A549 (cell line): ENCODE measurements around the gene HSPB2. TPM values are rescaled to one million over a fixed set of nuclear protein-coding genes. Genes with fewer than 3 reads are reported as not detected.

Source experiments
- ATAC-seq, 2 experiments: fragments of 200-7000 bp in 1 of 2; fragments of >200 bp in 1 of 2; cut with Nextera tagmentation in 1 of 2; cut with Tn5 transposase in 1 of 2; 3 replicates each; pipeline versions ENCODE4 v1.8.0 to v1.9.1; 2018 to 2020; ENCODE audit warnings: mild to moderate bottlenecking in 1 of 2, moderate library complexity in 1 of 2
- CTCF ChIA-PET: fragments of 300-600 bp; sonication (Branson Sonifier 250); formaldehyde crosslinking; extraction: SDS; loops from one replicate; lab custom pipeline; 2021; ENCODE audit warnings: antibody characterized with exemption, inconsistent platforms; lab: Yijun Ruan, JAX
- POLR2A ChIA-PET: fragments of 350-600 bp; formaldehyde crosslinking; extraction: SDS; loops from one replicate; lab custom pipeline; 2021; ENCODE audit warnings: antibody characterized with exemption, inconsistent platforms; lab: Yijun Ruan, JAX
- DNase-seq, 2 experiments: peaks; one replicate each; pipeline versions ENCODE4 v3.0.0 to v3.0.0-alpha.2; 2011 to 2016; ENCODE audit warnings: low read depth in 1 of 2, low spot score in 1 of 2
- FAIRE-seq: peaks from 2 replicates; lab custom pipeline; 2011; peaks lifted over from hg19 to GRCh38; lab: Jason Lieb, UNC
- H3K27ac ChIP-seq, 2 experiments: fragments of >200 bp; sonication (Bioruptor Twin); formaldehyde crosslinking; 3 replicates each; pipeline ENCODE4 v1.5.1; 2016 to 2017
- H3K4me1 ChIP-seq: fragments of >200 bp; sonication (Bioruptor Twin); formaldehyde crosslinking; 3 replicates; pipeline ENCODE4 v1.6.1; 2016
- H3K4me2 ChIP-seq: fragments of >200 bp; sonication (Bioruptor Twin); formaldehyde crosslinking; 3 replicates; pipeline ENCODE4 v1.6.1; 2016
- H3K4me3 ChIP-seq: fragments of >200 bp; sonication (Bioruptor Twin); formaldehyde crosslinking; 3 replicates; pipeline ENCODE4 v1.5.1; 2016
- H3K9me3 ChIP-seq: fragments of >200 bp; sonication (Bioruptor Twin); formaldehyde crosslinking; 3 replicates; pipeline ENCODE4 v1.6.1; 2016
- ATOH8 ChIP-seq: fragments of 250-450 bp; sonication (Bioruptor Pico); IDR thresholded peaks from 2 replicates; pipeline ENCODE4 v1.5.0; 2020; ENCODE audit warnings: low read depth, mild to moderate bottlenecking, moderate library complexity
- BCL3 ChIP-seq: fragments of >200 bp; sonication (Bioruptor Twin); formaldehyde crosslinking; IDR thresholded peaks from 3 replicates; pipeline ENCODE4 v1.6.1; 2016
- BHLHE40 ChIP-seq: IDR thresholded peaks from 2 replicates; pipeline ENCODE4 v1.6.1; 2012; ENCODE audit warnings: low read depth, low read length, inconsistent platforms
- CBX8 ChIP-seq: fragments of 200-600 bp; sonication (generic); IDR thresholded peaks from 2 replicates; pipeline ENCODE4 v1.6.1; 2016
- CEBPB ChIP-seq, 2 experiments: fragments of >200 bp in 1 of 2; sonication (Bioruptor Twin) in 1 of 2; formaldehyde crosslinking in 1 of 2; IDR thresholded peaks; 2 replicates each; pipeline ENCODE4 v1.6.1; 2012 to 2016
- CTCF ChIP-seq: fragments of >200 bp; sonication (Bioruptor Twin); formaldehyde crosslinking; IDR thresholded peaks from 3 replicates; pipeline ENCODE4 v1.5.1; 2016
- E2F6 ChIP-seq: IDR thresholded peaks from 2 replicates; pipeline ENCODE4 v1.6.1; 2012; ENCODE audit warnings: low read depth, borderline replicate concordance
- EHF ChIP-seq: fragments of 250-450 bp; sonication (Bioruptor Pico); IDR thresholded peaks from 2 replicates; pipeline ENCODE4 v1.5.0; 2020; ENCODE audit warnings: mild to moderate bottlenecking
- EHMT2 ChIP-seq: fragments of 200-600 bp; sonication (generic); IDR thresholded peaks from 2 replicates; pipeline ENCODE4 v1.6.1; 2016; ENCODE audit warnings: antibody characterized with exemption, low read depth, mild to moderate bottlenecking, moderate library complexity
- FOSL2 ChIP-seq, 2 experiments: fragments of 450-650 bp in 1 of 2; fragments of >200 bp in 1 of 2; sonication (Bioruptor Twin) in 1 of 2; formaldehyde crosslinking; IDR thresholded peaks; 2 replicates each; pipeline versions ENCODE4 v1.5.0 to v1.6.1; 2016 to 2020; ENCODE audit warnings: mild to moderate bottlenecking in 1 of 2, moderate library complexity in 1 of 2
- HEYL ChIP-seq: fragments of 250-450 bp; sonication (Bioruptor Pico); IDR thresholded peaks from 2 replicates; pipeline ENCODE4 v1.8.0; 2021; ENCODE audit warnings: mild to moderate bottlenecking, moderate library complexity
- HMGXB4 ChIP-seq: fragments of 250-450 bp; sonication (Bioruptor Pico); IDR thresholded peaks from 2 replicates; pipeline ENCODE4 v1.5.0; 2021; ENCODE audit warnings: mild to moderate bottlenecking, moderate library complexity, borderline replicate concordance
- HOXB13 ChIP-seq: fragments of 250-450 bp; sonication (Bioruptor Pico); IDR thresholded peaks from 2 replicates; pipeline ENCODE4 v1.5.0; 2020; ENCODE audit warnings: low read depth, mild to moderate bottlenecking, moderate library complexity
- JUNB ChIP-seq: fragments of >200 bp; sonication (Bioruptor Twin); formaldehyde crosslinking; IDR thresholded peaks from 2 replicates; pipeline ENCODE4 v1.6.1; 2016
- MYC ChIP-seq: IDR thresholded peaks from 2 replicates; pipeline ENCODE4 v1.6.1; 2012; ENCODE audit warnings: mild to moderate bottlenecking, inconsistent platforms, low read length, improper control_type of control experiment, borderline replicate concordance
- NFE2L2 ChIP-seq: fragments of 150-350 bp; conservative IDR thresholded peaks from 2 replicates; pipeline ENCODE4 v1.6.1; 2014; ENCODE audit warnings: low read length
- NPAS2 ChIP-seq: fragments of 250-450 bp; sonication (Bioruptor Pico); IDR thresholded peaks from 2 replicates; pipeline ENCODE4 v1.8.0; 2022; ENCODE audit warnings: mild to moderate bottlenecking, moderate library complexity, borderline replicate concordance
- PHF8 ChIP-seq: fragments of 200-600 bp; sonication (generic); IDR thresholded peaks from 2 replicates; pipeline ENCODE4 v1.6.1; 2016; ENCODE audit warnings: low read depth, mild to moderate bottlenecking, antibody characterized with exemption, moderate library complexity, borderline replicate concordance
- POLR2AphosphoS2 ChIP-seq: conservative IDR thresholded peaks from 2 replicates; pipeline ENCODE4 v1.6.1; 2012; ENCODE audit warnings: low read length, improper control_type of control experiment, inconsistent platforms
- REST ChIP-seq: fragments of 200-600 bp; sonication (generic); IDR thresholded peaks from 2 replicates; pipeline ENCODE4 v1.6.1; 2016; ENCODE audit warnings: antibody characterized with exemption, mild to moderate bottlenecking, moderate library complexity
- SMC3 ChIP-seq: fragments of >200 bp; sonication (Bioruptor Twin); formaldehyde crosslinking; IDR thresholded peaks from 3 replicates; pipeline ENCODE4 v1.6.1; 2018; ENCODE audit warnings: inconsistent platforms
- TP53 ChIP-seq: fragments of 250-450 bp; sonication (Bioruptor Pico); IDR thresholded peaks from 2 replicates; pipeline ENCODE4 v1.5.0; 2021; ENCODE audit warnings: mild to moderate bottlenecking, moderate library complexity
- USF2 ChIP-seq: fragments of 450-650 bp; IDR thresholded peaks from 2 replicates; pipeline ENCODE4 v1.6.1; 2014; ENCODE audit warnings: antibody characterized with exemption
- ZFP36 ChIP-seq: fragments of 450-650 bp; IDR thresholded peaks from 2 replicates; pipeline ENCODE4 v1.6.1; 2014; ENCODE audit warnings: borderline replicate concordance; ENCODE audit not compliant: partially characterized antibody
- WGBS: methylation state at CpG from one replicate; pipeline ENCODE4 v1.1.6; 2017; ENCODE audit errors: missing lambda C conversion rate; 5-methylcytosine and 5-hydroxymethylcytosine counted together
- polyA plus RNA-seq, 4 experiments: library from polyadenylated mRNA; depleted of rRNA in 3 of 4; stranded (reverse); fragments of >200 nt; fragmentation: RNase III in 1 of 4; extraction: RNeasy Plus Mini Kit Qiagen cat#74134 plus additional on column Dnase treatment in 1 of 4; gene quantifications; 2 replicates in 3 of 4; 3 replicates in 1 of 4; pipeline ENCODE4 v1.2.3, GENCODE V29; 2011 to 2017

The HSPB2 gene
- polyA plus RNA-seq, 2 of the 4 experiments (the other 2 are of a cell fraction) = not detected

- POLR2A ChIA-PET = no interaction called here
- Histone ChIP-seq H3K4me2 (no peak overlapping the region), H3K4me1 (peaks cover 16% of the 10 kb centered on the region), H3K9me3 (no peaks in the 10 kb centered on the region)
- DNase-seq = no peak
- no peak for FAIRE-seq
- ATAC-seq = no peak
- 74% methylated on average over 6 of the region's 24 CpGs for WGBS
- TF ChIP-seq HEYL (CRISPR knock-in tag) (no peak), USF2 (no peak), CEBPB (IDR thresholded peaks at IDR 0.05) (no peak), POLR2AphosphoS2 (no peak)
- TF ChIP-seq, all 56 proteins: peak for 0
- Histone ChIP-seq H3K27ac (0 out of 6 replicates have a peak overlapping the region, but pooled peaks of 1 of the 2 experiments have one; percentile 21), H3K4me3 (no peak overlapping the region)
- CTCF ChIA-PET = interaction anchor here (1.2 kb wide), 1 partner anchor 34 kb away, joined by 3 read pairs; the partner anchor contains the start of gene CFAP68
Observed at GRCh38 chr11:111913031-111913861, 712 bp downstream of the HSPB2 start.

GRCh38 chr11:111913997-111914396, 1.5 kb downstream of the HSPB2 start:
- TF ChIP-seq MYC (no peak), BCL3 (no peak), JUNB (no peak), HMGXB4 (no peak), SMC3 (no peak), PHF8 (no peak), EHF (CRISPR knock-in tag) (no peak), NFE2L2 (no peak), NPAS2 (CRISPR knock-in tag) (no peak), FOSL2 (IDR thresholded peaks at IDR 0.05) (no peak), FOSL2 (CRISPR knock-in tag; IDR thresholded peaks at IDR 0.05) (no peak), TP53 (CRISPR knock-in tag) (no peak), E2F6 (no peak), CTCF (no peak), ATOH8 (no peak), ZFP36 (no peak), EHMT2 (no peak), CBX8 (no peak), REST (no peak), BHLHE40 (no peak), HOXB13 (CRISPR knock-in tag) (no peak)
- ChIA-PET POLR2A (no interaction called here), CTCF (interaction anchor here (1.2 kb wide), 1 partner anchor 34 kb away, joined by 3 read pairs; the partner anchor contains the start of gene CFAP68)
- WGBS = no CpG with 5 or more reads among the region's 4 CpGs
- no peak for DNase-seq
- H3K4me1 ChIP-seq = peaks cover 16% of the 10 kb centered on the region
- no peak overlapping the region for H3K27ac ChIP-seq
- no peaks in the 10 kb centered on the region for H3K9me3 ChIP-seq
- FAIRE-seq = no peak
- H3K4me3 ChIP-seq = no peak overlapping the region
- H3K4me2 ChIP-seq = no peak overlapping the region
- no peak for ATAC-seq
